GM19395 (cell line): Measurements from ENCODE around the gene MYL6.
"Not testable (repeated sequence)": the region's sequence is repeated elsewhere in the genome, so short reads cannot be mapped to it uniquely, and the experiment has no call there.

Source experiments
- ATAC-seq: cut with Tn5 transposase; IDR thresholded peaks from one replicate; pipeline ENCODE4 v1.9.1; 2021; ENCODE audit warnings: mild to moderate bottlenecking, moderate library complexity; ENCODE audit not compliant: unreplicated experiment

Gene MYL6

DNA sequence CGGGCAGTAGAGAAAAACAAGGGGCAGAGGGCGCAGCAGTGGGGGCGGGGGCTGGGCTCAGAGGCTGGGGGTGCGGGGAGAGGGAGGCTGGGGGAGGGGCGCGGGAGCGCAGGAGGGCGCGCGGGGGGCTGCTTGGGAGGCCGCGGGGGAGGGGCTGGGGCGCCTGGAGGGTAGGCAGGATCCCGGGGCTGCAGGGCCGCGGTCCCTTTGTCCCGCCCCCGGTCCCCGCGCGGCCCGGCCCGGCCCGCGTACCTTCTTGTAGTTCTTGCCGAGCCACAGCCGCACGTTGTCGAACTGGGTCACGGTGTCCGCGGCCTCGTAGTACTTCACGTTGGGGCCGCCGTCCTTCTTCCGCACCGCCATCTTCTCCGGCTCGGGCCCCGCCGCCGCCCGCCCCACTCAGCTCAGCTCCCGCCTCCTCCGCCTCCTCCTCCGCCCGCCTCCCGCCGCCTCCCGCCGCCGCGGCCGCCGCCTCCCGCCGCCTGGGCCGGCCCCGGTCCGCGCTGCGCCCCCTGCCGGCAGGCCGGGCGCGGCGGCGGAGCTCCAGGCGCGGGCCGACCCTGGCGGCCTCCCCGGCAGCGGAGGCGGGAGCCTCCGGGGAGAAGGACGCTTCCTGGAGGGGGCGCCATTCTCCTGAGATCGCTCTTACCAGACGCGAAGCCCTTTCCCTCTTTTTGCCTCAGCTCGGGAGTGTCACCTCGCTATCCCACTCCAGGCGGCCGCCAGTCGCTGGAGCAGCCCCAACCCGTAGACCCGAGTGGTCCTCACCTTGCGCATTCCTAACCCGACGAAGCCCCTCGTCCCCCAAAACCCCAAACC is 31.1 kb downstream of the MYL6 start, which contains the start of gene SMARCC2:
TSS of gene SMARCC2 (minus strand) at position 385 of the 819 bp plus-strand sequence. CDS start at position 363, 22 bp downstream.
- ATAC-seq = peak; percentile 62

DNA sequence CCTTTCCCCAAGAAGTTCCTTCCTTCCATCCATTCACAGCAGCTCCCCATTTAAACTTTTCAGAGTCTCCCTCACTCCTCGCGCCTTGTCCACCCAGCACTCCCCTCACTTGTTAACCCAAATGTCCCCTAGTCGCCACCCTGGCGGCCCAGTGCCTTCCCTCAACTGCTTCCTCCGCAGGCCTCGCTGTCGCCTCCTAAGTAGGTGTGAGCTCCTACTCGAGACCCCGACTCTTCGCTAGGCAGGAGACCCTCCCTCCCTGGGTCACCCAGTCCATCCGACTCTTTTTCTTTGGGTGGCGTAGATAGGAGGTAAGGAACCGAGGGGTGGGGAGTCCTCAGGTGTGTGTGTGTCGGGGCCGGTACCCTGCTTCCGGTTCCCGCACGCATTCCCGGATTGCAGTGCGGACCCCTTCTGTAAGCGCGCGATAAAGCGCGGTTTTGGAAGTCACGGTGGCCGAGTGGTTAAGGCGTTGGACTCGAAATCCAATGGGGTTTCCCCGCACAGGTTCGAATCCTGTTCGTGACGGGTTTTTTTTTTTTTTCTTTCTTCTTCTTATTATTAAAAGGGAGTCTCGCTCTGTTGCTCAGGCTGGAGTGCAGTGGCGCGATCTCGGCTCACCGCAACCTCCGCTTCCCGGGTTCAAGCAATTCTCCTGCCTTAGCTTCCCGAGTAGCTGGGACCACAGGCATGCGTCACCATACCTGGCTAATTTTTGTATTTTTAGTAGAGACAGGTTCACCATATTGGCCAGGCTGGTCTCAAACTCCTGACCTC is 31.9 kb downstream of the MYL6 start:
- ATAC-seq = peak; percentile 44

DNA sequence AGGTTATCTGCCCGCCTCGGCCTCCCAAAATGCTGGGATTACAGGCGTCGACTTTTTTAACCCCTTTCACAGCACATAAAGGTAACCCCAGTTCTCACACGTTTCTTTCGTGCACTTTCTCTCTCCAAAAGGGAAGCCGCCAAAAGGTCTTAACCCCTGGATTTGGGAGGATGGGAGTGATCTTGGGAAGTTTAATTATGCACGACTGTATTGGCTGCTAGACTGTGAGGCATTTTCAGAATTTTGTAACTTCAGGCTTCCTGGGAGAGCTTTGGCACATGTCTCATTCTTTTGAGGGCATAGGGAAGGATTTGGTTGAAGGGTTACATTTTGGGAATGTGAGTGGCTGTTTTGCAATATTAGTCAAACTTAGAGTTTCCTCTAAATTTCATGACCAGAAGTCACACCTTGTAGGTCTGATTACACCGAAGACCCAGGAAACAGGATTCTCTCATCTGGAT is 32.6 kb downstream of the MYL6 start:
- no peak for ATAC-seq

DNA sequence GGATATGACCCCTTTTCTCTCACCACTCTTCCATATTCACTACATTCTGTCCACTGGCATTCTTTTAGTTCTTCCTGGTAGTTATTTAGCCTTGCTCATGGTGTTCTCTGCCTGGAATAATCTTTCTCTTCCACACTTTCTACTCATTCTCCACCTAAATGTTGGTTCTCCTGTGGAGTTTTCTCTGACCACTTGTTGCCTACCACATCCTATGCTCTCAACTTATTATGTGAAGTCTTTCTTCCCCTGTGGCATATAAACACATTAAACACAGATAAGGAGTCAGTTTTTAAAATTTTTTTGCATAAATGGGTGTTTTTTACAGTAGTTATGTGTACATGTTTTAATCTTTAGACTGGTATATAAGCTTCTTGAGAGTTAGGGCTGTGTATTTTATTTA is 34.4 kb downstream of the MYL6 start:
- ATAC-seq = no peak

DNA sequence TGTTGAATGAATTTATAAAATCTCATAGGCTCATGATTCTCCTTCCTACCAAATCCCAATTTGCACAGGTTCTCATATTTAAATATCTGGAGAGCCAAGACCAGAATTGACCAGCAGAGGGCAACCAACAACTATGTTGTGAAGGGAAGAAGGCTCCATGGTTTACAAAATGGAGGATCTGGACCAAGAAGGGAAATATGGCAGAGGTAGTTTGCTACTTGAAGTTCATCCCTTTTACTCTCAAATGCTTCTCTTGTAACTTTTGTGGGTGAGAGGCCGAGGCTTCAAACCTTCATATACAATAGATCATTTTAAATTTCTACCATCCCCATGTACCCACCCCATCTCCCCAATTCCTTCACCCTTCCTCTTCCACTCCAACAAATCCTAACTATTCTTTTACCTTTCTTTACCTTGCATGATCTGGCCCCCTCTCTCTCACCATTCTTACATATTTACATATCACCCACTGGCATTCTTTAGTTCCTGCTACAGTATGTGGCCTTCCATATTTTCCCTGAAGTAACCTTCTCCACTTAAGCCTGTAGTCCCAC is 34.9 kb downstream of the MYL6 start:
- ATAC-seq = no peak

DNA sequence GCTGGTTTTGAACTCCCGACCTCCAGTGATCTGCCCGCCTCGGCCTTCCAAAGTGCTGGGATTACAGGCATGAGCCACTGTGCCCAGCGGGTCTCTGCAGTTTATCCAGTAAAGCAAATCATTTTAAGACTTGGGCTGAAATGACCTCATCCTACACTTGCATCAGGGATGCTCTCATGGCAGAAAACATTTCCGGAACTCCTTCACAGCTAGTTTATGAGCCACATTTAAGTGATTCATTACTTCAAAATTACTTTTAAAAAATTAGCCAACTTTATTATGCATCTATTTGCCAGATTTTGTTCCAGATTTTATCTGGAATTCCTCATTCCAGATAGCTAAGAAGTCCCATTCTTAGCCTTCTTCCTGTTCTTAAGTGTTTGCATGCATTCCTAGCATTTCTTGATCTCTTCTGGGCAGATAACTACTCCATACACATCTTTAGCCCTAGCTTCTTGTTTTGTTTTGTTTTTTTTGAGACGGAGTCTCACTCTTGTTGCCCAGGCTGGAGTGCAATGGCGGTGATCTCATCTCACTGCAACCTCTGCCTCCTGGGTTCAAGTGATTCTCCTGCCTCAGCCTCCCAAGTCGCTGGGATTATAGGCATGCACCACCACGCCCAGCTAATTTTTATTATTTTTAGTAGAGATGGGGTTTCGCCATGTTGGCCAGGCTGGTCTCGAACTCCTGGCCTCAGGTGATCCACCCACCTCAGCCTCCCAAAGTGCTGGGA is 38.8 kb downstream of the MYL6 start:
- not testable (repeated sequence) for ATAC-seq

DNA sequence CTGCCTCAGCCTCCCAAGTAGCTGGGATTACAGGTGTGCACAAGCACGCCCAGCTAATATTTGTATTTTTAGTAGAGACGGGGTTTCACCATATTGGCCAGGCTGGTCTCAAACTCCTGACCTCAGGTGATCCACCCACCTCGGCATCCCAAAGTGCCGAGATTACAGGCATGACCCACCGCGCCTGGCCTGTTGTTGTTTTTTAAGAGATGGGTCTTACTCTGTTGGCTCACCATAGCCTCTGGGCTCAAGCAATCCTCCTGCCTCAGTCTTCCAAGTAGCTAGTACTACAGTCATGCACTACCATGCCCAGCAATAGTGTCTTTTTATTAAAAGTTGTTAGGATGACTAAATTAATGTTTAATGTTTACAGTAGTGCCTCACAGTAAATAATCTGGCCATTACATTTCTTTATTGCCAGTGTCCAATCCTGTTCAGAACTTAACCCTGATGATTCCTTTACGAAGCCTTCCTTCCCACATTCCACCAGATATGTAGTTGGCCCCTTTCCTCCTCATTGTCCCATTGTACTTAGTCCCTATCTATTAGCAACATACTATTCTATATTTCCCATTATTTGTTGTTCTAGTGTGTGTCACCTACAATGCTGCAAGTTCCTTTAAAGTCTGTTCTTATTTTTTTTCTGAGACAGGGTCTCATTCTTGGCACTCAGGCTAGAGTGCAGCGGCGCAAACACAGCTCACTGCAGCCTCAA is 39.9 kb downstream of the MYL6 start:
- no peak for ATAC-seq

DNA sequence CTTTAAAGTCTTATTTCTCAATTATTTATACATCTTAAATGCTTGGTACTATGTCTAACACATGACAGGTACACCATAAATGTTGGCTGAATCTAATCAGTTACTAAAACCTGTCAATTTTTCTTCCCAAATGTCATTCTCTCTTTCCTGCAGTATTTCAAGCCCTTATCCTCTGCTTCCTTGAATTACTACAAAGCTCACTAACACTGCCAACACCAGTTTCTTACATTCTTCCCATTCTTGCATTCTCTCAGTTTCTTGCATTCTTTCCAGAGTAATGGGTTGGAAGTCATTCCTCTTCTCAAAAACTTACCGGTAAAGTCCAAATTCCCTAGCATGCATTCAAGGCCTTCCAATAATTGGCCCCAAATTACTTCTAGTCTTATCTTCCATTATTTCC is 40.7 kb downstream of the MYL6 start:
- no peak for ATAC-seq

DNA sequence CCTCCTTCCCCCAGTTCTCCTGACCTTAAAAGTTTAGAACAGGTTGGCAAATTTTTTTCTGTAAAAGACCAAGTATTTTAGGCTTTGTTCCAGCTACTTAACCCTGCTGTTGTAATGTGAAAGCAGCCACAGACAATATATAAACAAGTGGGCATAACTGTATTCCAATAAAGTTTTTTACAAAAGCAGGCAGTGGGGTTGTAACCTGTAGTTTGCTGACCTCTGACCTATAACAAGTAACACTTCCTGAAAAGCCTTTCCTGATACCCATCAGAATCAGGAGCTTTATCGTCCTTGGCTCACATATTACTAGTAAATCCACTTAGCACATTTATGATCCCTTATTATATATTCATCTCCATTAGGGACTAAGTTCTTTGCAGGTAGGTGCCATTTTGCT is 44.2 kb downstream of the MYL6 start:
- ATAC-seq = no peak

DNA sequence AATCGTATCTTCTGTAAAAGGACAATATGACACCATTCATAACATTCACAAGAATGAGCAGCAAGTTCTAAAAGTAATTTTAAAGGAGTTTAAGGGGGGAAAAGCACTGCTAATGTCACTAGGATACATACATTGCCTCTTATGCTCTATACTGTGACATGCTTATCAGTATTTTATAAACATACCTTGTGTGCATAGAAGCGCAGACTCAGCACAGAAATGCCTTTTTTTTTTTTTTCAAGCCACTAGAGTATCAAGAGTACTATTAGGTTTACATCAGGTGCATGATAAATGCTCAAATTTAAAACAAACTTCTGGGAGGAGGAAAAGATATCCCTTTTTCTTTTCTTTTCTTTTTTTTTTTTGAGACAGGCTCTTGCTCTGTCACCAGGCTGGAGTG is 44.7 kb downstream of the MYL6 start:
- no peak for ATAC-seq

DNA sequence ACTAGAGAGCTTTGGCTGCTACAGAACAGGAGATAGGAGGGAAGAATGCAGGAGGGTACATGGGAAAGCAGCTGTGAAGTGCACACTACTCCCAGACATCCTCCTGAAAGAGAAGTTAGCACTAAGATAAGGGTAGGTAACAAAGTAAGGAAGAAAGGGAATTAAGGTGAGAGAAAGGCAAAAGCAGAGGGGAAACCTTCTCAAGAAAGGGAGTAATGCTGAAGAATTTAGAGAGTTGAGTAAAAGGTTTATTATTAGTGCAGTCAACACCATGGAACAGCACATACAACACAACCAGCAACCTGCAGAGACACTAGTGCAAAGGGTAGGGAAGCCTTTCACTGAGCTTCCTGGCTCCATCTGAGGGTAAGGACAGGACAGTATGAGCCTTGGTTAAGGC is 46.1 kb downstream of the MYL6 start:
- ATAC-seq = no peak

DNA sequence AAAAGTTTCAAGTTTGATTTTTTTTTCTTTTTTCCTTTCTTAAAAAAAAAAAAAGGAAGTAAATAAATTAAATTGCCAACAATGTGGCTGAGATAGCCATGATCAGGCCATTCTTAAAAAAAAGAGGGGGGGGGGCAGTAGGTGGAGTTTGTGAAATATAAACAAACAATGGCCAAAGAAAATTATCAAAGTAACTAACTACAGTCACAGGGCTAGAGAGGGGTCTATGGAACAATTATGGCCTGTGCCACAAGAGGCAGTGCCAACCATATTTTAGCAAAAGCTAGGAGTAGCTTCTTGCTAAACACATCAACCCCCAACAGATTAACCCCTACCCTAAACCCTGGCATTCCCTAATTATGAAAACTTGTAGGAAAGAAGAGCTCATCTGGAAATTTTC is 47.3 kb downstream of the MYL6 start:
- no peak for ATAC-seq

DNA sequence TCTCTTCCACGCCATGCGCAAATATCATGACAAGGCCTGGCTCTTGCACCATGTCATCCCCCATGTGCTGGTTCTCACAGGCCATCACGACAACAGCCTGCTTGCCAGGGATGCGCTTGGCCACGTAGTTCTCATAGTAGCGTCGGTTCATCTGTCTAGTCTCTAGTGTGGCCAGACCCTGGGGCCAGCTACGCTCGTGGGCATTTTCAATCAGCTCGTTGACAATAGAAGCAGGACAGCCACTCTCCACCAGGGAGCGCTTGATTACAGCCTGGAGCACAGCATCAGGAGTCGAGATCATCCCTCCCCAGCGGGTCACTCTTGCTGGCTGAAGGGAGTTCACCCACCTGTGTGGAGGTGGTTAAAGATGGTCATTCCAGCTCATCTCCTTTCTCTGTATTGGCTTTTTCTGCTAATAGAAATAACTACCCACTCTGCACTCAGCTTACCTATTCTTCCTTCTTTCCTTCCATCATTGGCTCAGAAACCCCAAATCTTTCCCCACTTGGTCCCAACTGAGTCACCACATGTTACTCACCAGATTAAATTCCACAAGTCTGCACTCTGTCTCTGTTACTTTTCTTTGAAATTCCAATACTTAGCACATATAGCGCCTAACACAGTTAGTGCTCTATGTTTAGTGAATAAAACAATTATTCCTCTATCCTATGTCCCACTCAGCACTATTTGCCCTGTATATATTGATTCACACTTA is 48.5 kb downstream of the MYL6 start:
- ATAC-seq = no peak

DNA sequence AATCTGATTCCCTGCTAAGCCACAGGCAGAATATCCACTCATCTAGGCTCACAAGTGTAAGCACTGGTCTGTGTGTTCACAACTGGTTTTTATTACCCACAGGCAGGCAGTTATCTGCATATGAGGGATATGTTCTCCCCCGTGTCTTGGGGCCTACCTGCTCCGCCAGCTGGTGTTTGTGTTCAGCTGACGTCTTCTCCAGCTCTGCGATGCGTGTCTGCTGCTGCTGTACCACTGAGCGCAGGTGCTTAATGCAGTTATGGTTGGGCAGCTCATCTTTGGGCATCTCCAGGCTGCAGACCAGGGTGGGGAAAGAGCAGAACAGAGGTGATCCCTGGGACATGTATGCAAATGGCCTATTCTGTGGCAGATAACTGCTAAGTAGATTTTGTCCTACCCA is 49.8 kb downstream of the MYL6 start:
- ATAC-seq = no peak
